ENCODE data around the gene CERS4. TPM values are rescaled to one million over a fixed set of nuclear protein-coding genes. Genes with fewer than 3 reads are reported as not detected.
A peak's percentile ranks its signal among the peaks of the same experiment; 100 is the strongest.
"Not testable (repeated sequence)": the region's sequence is repeated elsewhere in the genome, so short reads cannot be mapped to it uniquely, and the experiment has no call there.

Gene CERS4
- total RNA-seq, 1 donor from 2014 or later = 65.4 TPM

GRCh38 chr19:8261347-8261746, 52.2 kb downstream of the CERS4 start:
- Histone ChIP-seq H3K4me1 (no peaks in the 10 kb centered on the region), H3K36me3 (peaks cover 9% of the 10 kb centered on the region), H3K4me3 (no peak overlapping the region), H3K27me3 (no peaks in the 10 kb centered on the region), H3K9me3 (no peaks in the 10 kb centered on the region), H3K27ac (no peak overlapping the region)
- no peak for DNase-seq
- intact Hi-C loops (cut with DNase I) = no loop called here
- TF ChIP-seq CTCF (IDR thresholded peaks at IDR 0.05) = no peak
- no peak for ATAC-seq

GRCh38 chr19:8261881-8262280, 52.7 kb downstream of the CERS4 start:
- DNase-seq = peak; percentile 59
- TF ChIP-seq CTCF (IDR thresholded peaks at IDR 0.05) = no peak
- ATAC-seq = no peak
- H3K4me3 ChIP-seq = no peak overlapping the region
- H3K9me3 ChIP-seq = no peaks in the 10 kb centered on the region
- intact Hi-C loops (cut with DNase I) = no loop called here
- peaks cover 5% of the 10 kb centered on the region for H3K36me3 ChIP-seq
- no peaks in the 10 kb centered on the region for H3K27me3 ChIP-seq
- H3K4me1 ChIP-seq = no peaks in the 10 kb centered on the region
- H3K27ac ChIP-seq = no peak overlapping the region

GRCh38 chr19:8262431-8262830, 53.3 kb downstream of the CERS4 start:
- Histone ChIP-seq H3K4me3 (no peak overlapping the region), H3K27ac (no peak overlapping the region), H3K9me3 (no peaks in the 10 kb centered on the region), H3K4me1 (no peaks in the 10 kb centered on the region), H3K27me3 (no peaks in the 10 kb centered on the region), H3K36me3 (no peaks in the 10 kb centered on the region)
- intact Hi-C loops (cut with DNase I) = no loop called here
- TF ChIP-seq CTCF (IDR thresholded peaks at IDR 0.05) = no peak
- peak; percentile 37 for DNase-seq
- no peak for ATAC-seq

- H3K27ac ChIP-seq; H3K4me1 ChIP-seq; intact Hi-C loops (cut with DNase I); H3K36me3 ChIP-seq; H3K9me3 ChIP-seq; H3K27me3 ChIP-seq; ATAC-seq; H3K4me3 ChIP-seq; DNase-seq: not testable (repeated sequence)
Measured at GRCh38 chr19:8264248-8264647, 55.1 kb downstream of the CERS4 start.

GRCh38 chr19:8265872-8266271, 56.7 kb downstream of the CERS4 start:
- Histone ChIP-seq H3K27me3 (no peaks in the 10 kb centered on the region), H3K4me1 (no peaks in the 10 kb centered on the region), H3K36me3 (no peaks in the 10 kb centered on the region), H3K4me3 (no peak overlapping the region), H3K27ac (no peak overlapping the region), H3K9me3 (no peaks in the 10 kb centered on the region)
- intact Hi-C loops (cut with DNase I) = no loop called here
- ATAC-seq (no peak), DNase-seq (no peak)
- TF ChIP-seq CTCF (IDR thresholded peaks at IDR 0.05) = no peak

- Histone ChIP-seq H3K4me3 (no peak overlapping the region), H3K36me3 (no peaks in the 10 kb centered on the region), H3K4me1 (no peaks in the 10 kb centered on the region), H3K27me3 (no peaks in the 10 kb centered on the region), H3K9me3 (no peaks in the 10 kb centered on the region), H3K27ac (no peak overlapping the region)
- TF ChIP-seq CTCF (IDR thresholded peaks at IDR 0.05) = no peak
- intact Hi-C loops (cut with DNase I) = no loop called here
- DNase-seq (no peak), ATAC-seq (no peak)
Measured at GRCh38 chr19:8269724-8270123, 60.6 kb downstream of the CERS4 start.

GRCh38 chr19:8276508-8276907, 67.3 kb downstream of the CERS4 start:
- H3K4me3 ChIP-seq; H3K4me1 ChIP-seq; H3K27me3 ChIP-seq; DNase-seq; H3K36me3 ChIP-seq; H3K27ac ChIP-seq; intact Hi-C loops (cut with DNase I); H3K9me3 ChIP-seq: not testable (repeated sequence)
- peak; percentile 87 for ATAC-seq

- H3K36me3 ChIP-seq; H3K4me3 ChIP-seq; H3K9me3 ChIP-seq; H3K27ac ChIP-seq; H3K4me1 ChIP-seq; intact Hi-C loops (cut with DNase I); H3K27me3 ChIP-seq; DNase-seq: not testable (repeated sequence)
- peak; percentile 87 for ATAC-seq
Measured at GRCh38 chr19:8291337-8291736, 82.2 kb downstream of the CERS4 start.

Measured in upper lobe of right lung (tissue), 1 donor.